Type B pancreatic cell (in vitro differentiated cells): ENCODE results near the gene GPR65. TPM values are rescaled to one million over a fixed set of nuclear protein-coding genes. Genes with fewer than 3 reads are reported as not detected.
A peak's percentile ranks its signal among the peaks of the same experiment; 100 is the strongest.

Experiments
- DNase-seq: peaks from one replicate; pipeline ENCODE4 v3.0.0; 2021; ENCODE audit warnings: mixed read lengths; ENCODE audit not compliant: unreplicated experiment; ENCODE audit errors: extremely low spot score
- H3K27ac Mint-ChIP-seq: 2 replicates; pipeline ENCODE4 v1.8.0; 2021; ENCODE audit warnings: mild to moderate bottlenecking, mixed read lengths
- H3K27me3 Mint-ChIP-seq: 2 replicates; pipeline ENCODE4 v1.8.0; 2021; ENCODE audit warnings: mixed read lengths
- H3K36me3 Mint-ChIP-seq: 2 replicates; pipeline ENCODE4 v1.8.0; 2021; ENCODE audit warnings: mixed read lengths
- H3K4me1 Mint-ChIP-seq: one replicate; pipeline ENCODE4 v1.8.0; 2021; ENCODE audit warnings: mixed read lengths; ENCODE audit not compliant: unreplicated experiment
- H3K4me3 Mint-ChIP-seq: 2 replicates; pipeline ENCODE4 v1.8.0; 2021; ENCODE audit warnings: mild to moderate bottlenecking, mixed read lengths
- H3K9me3 Mint-ChIP-seq: 2 replicates; pipeline ENCODE4 v1.8.0; 2021; ENCODE audit warnings: mixed read lengths
- CTCF ChIP-seq: fragments of 200-600 bp; sonication (generic); conservative IDR thresholded peaks from 2 replicates; pipeline ENCODE4 v1.5.0; 2021; ENCODE audit warnings: antibody characterized with exemption, mild to moderate bottlenecking
- total RNA-seq: library from RNA; stranded (reverse); gene quantifications from 2 replicates; pipeline ENCODE4 v1.2.1, GENCODE V29; 2021; ENCODE audit warnings: low replicate concordance

The GPR65 gene
- total RNA-seq, 1 donor from 2014 or later: not detected

GRCh38 chr14:87990682-87991081 lies 14.3 kb upstream of the GPR65 start:
- TF ChIP-seq CTCF: no peak
- Mint-ChIP-seq H3K36me3 (no peaks in the 10 kb centered on the region), H3K27me3 (no peaks in the 10 kb centered on the region), H3K4me1 (peaks cover 16% of the 10 kb centered on the region), H3K27ac (no peak overlapping the region), H3K9me3 (no peaks in the 10 kb centered on the region), H3K4me3 (no peak overlapping the region)
- no peak for DNase-seq

- H3K36me3 Mint-ChIP-seq: no peaks in the 10 kb centered on the region
- no peaks in the 10 kb centered on the region for H3K9me3 Mint-ChIP-seq
- TF ChIP-seq CTCF: no peak
- H3K4me1 Mint-ChIP-seq: peaks cover 16% of the 10 kb centered on the region
- H3K27me3 Mint-ChIP-seq: no peaks in the 10 kb centered on the region
- peak overlapping the region; percentile 91 for H3K27ac Mint-ChIP-seq
- no peak for DNase-seq
- peak overlapping the region; percentile 91 for H3K4me3 Mint-ChIP-seq
These were observed 12.6 kb upstream of the GPR65 start for GRCh38 chr14:87992346-87992717.

GRCh38 chr14:87992718-87993628 lies 12.0 kb upstream of the GPR65 start, which contains the start of gene GALC:
TSS of gene GALC (minus strand) at chr14:87993182. CDS start at chr14:87993164, 18 bp downstream.
- no peaks in the 10 kb centered on the region for H3K27me3 Mint-ChIP-seq
- peak within 1 kb of the TSS; percentile 91 for H3K4me3 Mint-ChIP-seq
- no peaks in the 10 kb centered on the region for H3K36me3 Mint-ChIP-seq
- peaks cover 16% of the 10 kb centered on the region for H3K4me1 Mint-ChIP-seq
- peak; percentile 91 for DNase-seq
- H3K9me3 Mint-ChIP-seq: no peaks in the 10 kb centered on the region
- H3K27ac Mint-ChIP-seq: peak within 1 kb of the TSS; percentile 91
- TF ChIP-seq CTCF: no peak

- H3K36me3 Mint-ChIP-seq: no peaks in the 10 kb centered on the region
- no peaks in the 10 kb centered on the region for H3K9me3 Mint-ChIP-seq
- H3K27ac Mint-ChIP-seq: peak overlapping the region; percentile 71
- H3K4me1 Mint-ChIP-seq: peaks cover 16% of the 10 kb centered on the region
- peaks cover 7% of the 10 kb centered on the region for H3K27me3 Mint-ChIP-seq
- no peak overlapping the region for H3K4me3 Mint-ChIP-seq
- DNase-seq: no peak
- no peak for TF ChIP-seq CTCF
These were observed 10.0 kb upstream of the GPR65 start for GRCh38 chr14:87994974-87995373.

GRCh38 chr14:87995500-87996290 lies 9.2 kb upstream of the GPR65 start:
- H3K4me3 Mint-ChIP-seq: no peak overlapping the region
- no peak overlapping the region for H3K27ac Mint-ChIP-seq
- no peaks in the 10 kb centered on the region for H3K9me3 Mint-ChIP-seq
- peaks cover 12% of the 10 kb centered on the region for H3K27me3 Mint-ChIP-seq
- TF ChIP-seq CTCF: no peak
- DNase-seq: no peak
- H3K36me3 Mint-ChIP-seq: no peaks in the 10 kb centered on the region
- H3K4me1 Mint-ChIP-seq: peaks cover 16% of the 10 kb centered on the region
